K562 (cell line): ENCODE measurements around the gene ZFHX2. TPM values are rescaled to one million over a fixed set of nuclear protein-coding genes. Genes with fewer than 3 reads are reported as not detected.
A peak's percentile ranks its signal among the peaks of the same experiment; 100 is the strongest.

Experiments
- ATAC-seq: fragments of 200-7000 bp; cut with Tn5 transposase; 3 replicates; pipeline ENCODE4 v1.9.1; 2020; ENCODE audit warnings: moderate library complexity
- BruUV-seq: library from RNA; stranded (reverse); fragments of 400-500 nt; replicated peaks from 2 replicates; lab custom pipeline; 2021; lab: Mats Ljungman, UMichigan
- CTCF ChIA-PET: fragments of 300-600 bp; formaldehyde crosslinking; extraction: SDS; loops from one replicate; lab custom pipeline; 2021; ENCODE audit warnings: low intra/inter-chr PET ratio; lab: Yijun Ruan, JAX
- POLR2A ChIA-PET: fragments of 300-600, 350-650 bp; sonication (Branson Sonifier 250); formaldehyde crosslinking; extraction: SDS; loops from one replicate; lab custom pipeline; 2021; ENCODE audit warnings: antibody characterized with exemption, inconsistent platforms; lab: Yijun Ruan, JAX
- DNase-seq, 4 experiments: peaks; one replicate each; pipeline versions ENCODE4 v3.0.0 to v3.0.0-alpha.2; 2011 to 2018; ENCODE audit warnings: low spot score in 3 of 4, mixed read lengths in 3 of 4; ENCODE audit errors: extremely low read depth in 1 of 4
- FAIRE-seq: peaks from 2 replicates; lab custom pipeline; 2011; peaks lifted over from hg19 to GRCh38; lab: Jason Lieb, UNC
- H2AFZ ChIP-seq: 2 replicates; pipeline ENCODE4 v1.6.0; 2011; ENCODE audit warnings: low read depth, low read length, control low read depth, inconsistent platforms
- H3K27ac ChIP-seq: fragments of 200-600 bp; 3 replicates; pipeline ENCODE4 v1.8.0; 2011; ENCODE audit warnings: low read depth, mild to moderate bottlenecking, control low read depth, inconsistent platforms, low read length, moderate library complexity, mixed read lengths; ENCODE audit errors: extremely low read depth
- H3K27me3 ChIP-seq, 2 experiments: fragments of 300-600 bp in 1 of 2; 2 replicates in 1 of 2; 3 replicates in 1 of 2; pipeline versions ENCODE4 v1.6.0 to v1.8.0; 2011; ENCODE audit warnings: inconsistent platforms in 2 of 2, low read length in 2 of 2, mild to moderate bottlenecking in 1 of 2, mixed read lengths in 1 of 2, moderate library complexity in 1 of 2; ENCODE audit not compliant: control insufficient read depth in 2 of 2, insufficient read depth in 2 of 2
- H3K36me3 ChIP-seq: fragments of 300-600 bp; 3 replicates; pipeline ENCODE4 v1.8.0; 2011; ENCODE audit warnings: mild to moderate bottlenecking, low read length, inconsistent platforms; ENCODE audit not compliant: control insufficient read depth, insufficient read depth
- H3K4me1 ChIP-seq, 2 experiments: fragments of 200-600 bp in 1 of 2; replicated peaks in 1 of 2; 2 replicates in 1 of 2; 3 replicates in 1 of 2; pipeline versions ENCODE4 v1.5.1 to v1.8.0; 2011; ENCODE audit warnings: inconsistent platforms in 2 of 2, low read length in 2 of 2, mild to moderate bottlenecking in 1 of 2, mixed read lengths in 1 of 2, moderate library complexity in 1 of 2; ENCODE audit not compliant: control insufficient read depth in 2 of 2, insufficient read depth in 2 of 2
- H3K4me2 ChIP-seq: 2 replicates; pipeline ENCODE4 v1.6.1; 2011; ENCODE audit warnings: low read length, control low read depth, inconsistent platforms, mixed read lengths; ENCODE audit not compliant: insufficient read depth
- H3K4me3 ChIP-seq: fragments of 200-600 bp; sonication (generic), shearing (Covaris generic); 2 replicates; pipeline ENCODE4 v1.5.1; 2016; ENCODE audit warnings: control low read depth, inconsistent platforms
- H3K79me2 ChIP-seq: fragments of 200-600 bp; 3 replicates; pipeline ENCODE4 v1.8.0; 2011; ENCODE audit warnings: low read length, inconsistent platforms; ENCODE audit not compliant: control insufficient read depth, insufficient read depth
- H3K9ac ChIP-seq, 2 experiments: 2 replicates each; pipeline versions ENCODE4 v1.6.0 to v1.6.1; 2011; ENCODE audit warnings: low read depth in 2 of 2, low read length in 2 of 2, control low read depth in 1 of 2, inconsistent platforms in 1 of 2, mild to moderate bottlenecking in 1 of 2, mixed read lengths in 1 of 2; ENCODE audit not compliant: insufficient read depth in 1 of 2
- H3K9me1 ChIP-seq: one replicate; pipeline ENCODE4 v1.6.0; 2011; ENCODE audit warnings: inconsistent platforms, mild to moderate bottlenecking, low read length, moderate library complexity; ENCODE audit not compliant: control insufficient read depth, insufficient read depth
- H3K9me3 ChIP-seq: replicated peaks from 2 replicates; pipeline ENCODE4 v1.5.1; 2011; ENCODE audit warnings: low read depth, low read length, inconsistent platforms; ENCODE audit not compliant: control insufficient read depth, insufficient read depth
- H4K20me1 ChIP-seq: replicated peaks from 2 replicates; pipeline ENCODE4 v1.6.1; 2011; ENCODE audit warnings: low read length, inconsistent platforms, mixed read lengths; ENCODE audit not compliant: control insufficient read depth, insufficient read depth
- CBX2 ChIP-seq: fragments of 200-600 bp; sonication (generic); IDR thresholded peaks from one replicate; pipeline ENCODE4 v1.6.1; 2012; ENCODE audit warnings: mild to moderate bottlenecking, low read length, inconsistent platforms; ENCODE audit not compliant: insufficient read depth, poor library complexity, severe bottlenecking
- HNRNPL ChIP-seq: fragments of 200-400 bp; formaldehyde crosslinking; IDR thresholded peaks from 2 replicates; pipeline ENCODE4 v1.6.1; 2017; ENCODE audit warnings: low read depth, mild to moderate bottlenecking, low read length
- POLR2B ChIP-seq: fragments of 450-650 bp; IDR thresholded peaks from 2 replicates; pipeline ENCODE4 v1.6.1; 2018; ENCODE audit warnings: low read depth; ENCODE audit not compliant: partially characterized antibody
- ZNF143 ChIP-seq: sonication (generic); formaldehyde crosslinking; IDR thresholded peaks from 2 replicates; pipeline ENCODE4 v1.9.0; 2022; ENCODE audit warnings: mild to moderate bottlenecking, missing genetic modification reagents
- ZNF3 ChIP-seq: fragments of 250-450 bp; sonication (Bioruptor Pico); IDR thresholded peaks from 2 replicates; pipeline ENCODE4 v1.5.0; 2021; ENCODE audit warnings: mild to moderate bottlenecking, moderate library complexity
- ZNF551 ChIP-seq: fragments of 250-450 bp; sonication (Bioruptor Pico); IDR thresholded peaks from 2 replicates; pipeline ENCODE4 v1.5.0; 2021; ENCODE audit warnings: mild to moderate bottlenecking, moderate library complexity
- ZNF707 ChIP-seq: fragments of 250-450 bp; sonication (Bioruptor Pico); conservative IDR thresholded peaks from 2 replicates; pipeline ENCODE4 v1.8.0; 2022; ENCODE audit warnings: inconsistent platforms, mild to moderate bottlenecking, moderate library complexity
- WGBS: fragments of 100-300 bp; shearing (Covaris generic); methylation state at CpG from one replicate; pipeline ENCODE4 v1.1.6; 2016; ENCODE audit warnings: low coverage, mixed read lengths; ENCODE audit not compliant: insufficient coverage; ENCODE audit errors: missing lambda C conversion rate; 5-methylcytosine and 5-hydroxymethylcytosine counted together
- in situ Hi-C: fragments of 300-500 bp; cut with MboI; formaldehyde crosslinking; loops from 4 replicates; pipeline ENCODE4 v1.15.0; 2018; ENCODE audit warnings: inconsistent platforms, mixed read lengths
- intact Hi-C: fragments of 100-400 bp; cut with micrococcal nuclease; formaldehyde crosslinking; loops from 2 replicates; pipeline ENCODE4 v1.14.2; 2022
- polyA plus RNA-seq, 8 experiments: library from polyadenylated mRNA; depleted of rRNA in 4 of 8; stranded (reverse) in 5 of 8; unstranded in 3 of 8; fragments of >200 nt; fragmentation: Nextera tagmentation in 2 of 8; fragmentation: Illumina TruSeq in 1 of 8; extraction: Ambion mirVana in 2 of 8; extraction: Trizol in 1 of 8; gene quantifications; 2 replicates each; pipeline versions ENCODE4 v1.2.1 to v1.2.3, GENCODE V29; 2011 to 2014; ENCODE audit warnings: inconsistent platforms in 1 of 8, missing spikeins in 1 of 8
- total RNA-seq, 7 experiments: library from RNA; depleted of rRNA in 6 of 7; stranded (reverse); fragments of >200 nt in 6 of 7; fragmentation: Illumina TruSeq in 2 of 7; extraction: Trizol in 2 of 7; gene quantifications; 2 replicates each; pipeline versions ENCODE4 v1.2.1 to v1.2.3, GENCODE V29; 2011 to 2021; ENCODE audit warnings: low replicate concordance in 1 of 7
- TF ChIP-seq, protein P1 (sequence below): fragments of 250-450 bp; sonication (Bioruptor Pico); IDR thresholded peaks from 2 replicates; pipeline ENCODE4 v1.9.0; 2021; ENCODE audit warnings: mild to moderate bottlenecking, inconsistent platforms
- TF ChIP-seq, protein P2 (sequence below): sonication (generic); formaldehyde crosslinking; IDR thresholded peaks from 2 replicates; pipeline ENCODE4 v1.8.0; 2022; ENCODE audit warnings: missing genetic modification reagents, mild to moderate bottlenecking, borderline replicate concordance
- TF ChIP-seq, protein P3 (sequence below): fragments of 250-450 bp; sonication (Bioruptor Pico); IDR thresholded peaks from 2 replicates; pipeline ENCODE4 v1.5.0; 2020; ENCODE audit warnings: mild to moderate bottlenecking, borderline replicate concordance
- TF ChIP-seq, protein P4 (sequence below): fragments of 450-650 bp; IDR thresholded peaks from 2 replicates; pipeline ENCODE4 v1.6.1; 2016; ENCODE audit warnings: borderline replicate concordance

The ZFHX2 gene
- total and polyA plus RNA-seq, 9 of the 15 experiments (the other 6 are each of a cell fraction or from before 2014, with no cell fraction given) = 0.06 to 0.11 (median 0.11) TPM; not detected in 4

DNA sequence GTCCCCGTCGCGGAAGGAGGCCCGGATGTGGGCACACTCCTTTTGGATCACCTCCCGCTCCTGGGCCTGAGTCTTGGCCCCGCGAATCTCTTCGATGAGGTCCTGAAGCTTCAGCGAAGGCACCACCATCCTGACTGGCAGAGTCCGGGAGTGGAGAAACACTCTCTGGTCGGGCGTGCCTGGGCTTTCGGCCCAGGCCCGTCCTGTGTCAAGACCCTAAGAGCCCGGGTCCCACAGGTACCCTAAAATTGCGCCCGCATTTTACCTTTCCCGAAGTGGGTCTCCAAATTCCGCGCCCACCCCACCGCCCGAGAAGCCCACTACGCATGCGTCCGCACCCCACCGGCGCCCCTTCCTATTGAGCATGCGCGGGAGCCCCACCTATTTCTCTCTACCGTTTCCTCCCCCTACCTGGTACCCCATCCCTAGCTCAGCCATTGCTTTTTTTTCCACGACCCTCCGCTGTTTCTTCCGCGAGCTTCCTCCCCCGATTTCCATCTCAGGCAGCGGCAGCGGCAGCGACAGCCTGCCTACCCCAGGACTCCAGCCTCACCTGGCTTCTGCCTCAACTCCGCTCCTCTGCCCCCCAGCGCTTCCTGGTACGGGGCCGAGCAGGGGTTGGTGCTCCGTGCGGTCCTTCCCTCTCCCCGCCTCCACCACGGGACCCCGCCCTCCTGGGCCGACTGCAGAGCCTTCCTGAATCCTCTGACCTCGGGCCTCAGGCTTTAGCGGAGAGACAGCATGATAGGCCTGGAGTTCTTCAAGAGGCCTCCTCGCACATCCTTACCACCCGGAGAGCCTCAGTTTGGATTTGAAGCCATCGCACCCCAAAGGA lies 15.8 kb upstream of the ZFHX2 start, which contains the start of gene AP1G2 (continued):
- TF ChIP-seq, protein P1, sequence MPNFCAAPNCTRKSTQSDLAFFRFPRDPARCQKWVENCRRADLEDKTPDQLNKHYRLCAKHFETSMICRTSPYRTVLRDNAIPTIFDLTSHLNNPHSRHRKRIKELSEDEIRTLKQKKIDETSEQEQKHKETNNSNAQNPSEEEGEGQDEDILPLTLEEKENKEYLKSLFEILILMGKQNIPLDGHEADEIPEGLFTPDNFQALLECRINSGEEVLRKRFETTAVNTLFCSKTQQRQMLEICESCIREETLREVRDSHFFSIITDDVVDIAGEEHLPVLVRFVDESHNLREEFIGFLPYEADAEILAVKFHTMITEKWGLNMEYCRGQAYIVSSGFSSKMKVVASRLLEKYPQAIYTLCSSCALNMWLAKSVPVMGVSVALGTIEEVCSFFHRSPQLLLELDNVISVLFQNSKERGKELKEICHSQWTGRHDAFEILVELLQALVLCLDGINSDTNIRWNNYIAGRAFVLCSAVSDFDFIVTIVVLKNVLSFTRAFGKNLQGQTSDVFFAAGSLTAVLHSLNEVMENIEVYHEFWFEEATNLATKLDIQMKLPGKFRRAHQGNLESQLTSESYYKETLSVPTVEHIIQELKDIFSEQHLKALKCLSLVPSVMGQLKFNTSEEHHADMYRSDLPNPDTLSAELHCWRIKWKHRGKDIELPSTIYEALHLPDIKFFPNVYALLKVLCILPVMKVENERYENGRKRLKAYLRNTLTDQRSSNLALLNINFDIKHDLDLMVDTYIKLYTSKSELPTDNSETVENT = no peak
- TF ChIP-seq POLR2B = peak; percentile 86
- TF ChIP-seq, protein P2, sequence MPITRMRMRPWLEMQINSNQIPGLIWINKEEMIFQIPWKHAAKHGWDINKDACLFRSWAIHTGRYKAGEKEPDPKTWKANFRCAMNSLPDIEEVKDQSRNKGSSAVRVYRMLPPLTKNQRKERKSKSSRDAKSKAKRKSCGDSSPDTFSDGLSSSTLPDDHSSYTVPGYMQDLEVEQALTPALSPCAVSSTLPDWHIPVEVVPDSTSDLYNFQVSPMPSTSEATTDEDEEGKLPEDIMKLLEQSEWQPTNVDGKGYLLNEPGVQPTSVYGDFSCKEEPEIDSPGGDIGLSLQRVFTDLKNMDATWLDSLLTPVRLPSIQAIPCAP (CRISPR knock-in tag) = no peak

DNA sequence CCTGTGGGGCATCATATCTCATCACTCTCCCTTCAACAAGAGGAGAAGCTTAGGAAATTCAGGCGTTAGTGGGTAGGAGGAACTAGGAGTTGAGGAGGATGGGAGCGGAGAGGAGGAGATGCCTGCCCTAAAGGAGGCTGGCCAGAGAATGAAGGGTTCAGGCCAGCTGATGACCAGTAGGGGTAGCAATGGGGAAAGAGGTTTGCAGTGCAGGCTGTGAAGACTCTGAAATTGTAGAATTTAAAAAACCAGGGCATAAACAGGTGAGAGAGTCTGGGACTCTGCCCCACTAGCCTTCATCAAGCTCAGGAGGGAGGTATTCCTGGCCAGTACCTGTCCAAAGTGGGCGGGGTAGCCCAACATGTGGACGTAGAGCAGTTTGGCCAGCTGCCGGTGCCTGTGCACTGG lies 15.2 kb upstream of the ZFHX2 start:
- no peaks in the 10 kb centered on the region for H4K20me1 ChIP-seq
- ATAC-seq (peak; percentile 54), FAIRE-seq (no peak), DNase-seq (peak in 2 of 4 experiments; percentile 21 to 25)
- BruUV-seq = no TSS peak
- CTCF ChIA-PET = no interaction called here
- peaks cover 12 to 36% of the 10 kb centered on the region in 2 experiments; a peak in 4 of 5 replicates for H3K4me1 ChIP-seq
- no peaks in the 10 kb centered on the region for H3K9me1 ChIP-seq
- peak overlapping the region; percentile 72 to 91 for H3K9ac ChIP-seq
- intact Hi-C loops (no loop called here), in situ Hi-C loops (loop anchor here (10.0 kb wide), 1 partner anchor 302 kb away; no protein-coding TSS in a partner anchor)
- H3K27me3 ChIP-seq = no peaks in the 10 kb centered on the region
- no peaks in the 10 kb centered on the region; the same call in 1 of the 2 replicates for H3K9me3 ChIP-seq
- peak overlapping the region; percentile 48; the same call in 2 of the 3 replicates for H3K27ac ChIP-seq
- peak overlapping the region; percentile 97 for H2AFZ ChIP-seq
- peaks cover 10% of the 10 kb centered on the region; the same call in 2 of the 3 replicates for H3K79me2 ChIP-seq
- 13% methylated on average over 3 of the region's 5 CpGs for WGBS
- H3K36me3 ChIP-seq = peaks cover 37% of the 10 kb centered on the region; the same call in 2 of the 3 replicates
- peak overlapping the region; percentile 71 for H3K4me3 ChIP-seq
- peak overlapping the region; percentile 88 for H3K4me2 ChIP-seq
- POLR2A ChIA-PET = interaction anchor here (0.6 kb wide), 1 partner anchor 168 kb away, joined by 3 read pairs; no protein-coding TSS in a partner anchor
- TF ChIP-seq ZNF143 (no peak), CBX2 (no peak), ZNF3 (no peak), ZNF551 (CRISPR knock-in tag) (no peak), ZNF707 (no peak), HNRNPL (no peak)
- TF ChIP-seq, protein P3, sequence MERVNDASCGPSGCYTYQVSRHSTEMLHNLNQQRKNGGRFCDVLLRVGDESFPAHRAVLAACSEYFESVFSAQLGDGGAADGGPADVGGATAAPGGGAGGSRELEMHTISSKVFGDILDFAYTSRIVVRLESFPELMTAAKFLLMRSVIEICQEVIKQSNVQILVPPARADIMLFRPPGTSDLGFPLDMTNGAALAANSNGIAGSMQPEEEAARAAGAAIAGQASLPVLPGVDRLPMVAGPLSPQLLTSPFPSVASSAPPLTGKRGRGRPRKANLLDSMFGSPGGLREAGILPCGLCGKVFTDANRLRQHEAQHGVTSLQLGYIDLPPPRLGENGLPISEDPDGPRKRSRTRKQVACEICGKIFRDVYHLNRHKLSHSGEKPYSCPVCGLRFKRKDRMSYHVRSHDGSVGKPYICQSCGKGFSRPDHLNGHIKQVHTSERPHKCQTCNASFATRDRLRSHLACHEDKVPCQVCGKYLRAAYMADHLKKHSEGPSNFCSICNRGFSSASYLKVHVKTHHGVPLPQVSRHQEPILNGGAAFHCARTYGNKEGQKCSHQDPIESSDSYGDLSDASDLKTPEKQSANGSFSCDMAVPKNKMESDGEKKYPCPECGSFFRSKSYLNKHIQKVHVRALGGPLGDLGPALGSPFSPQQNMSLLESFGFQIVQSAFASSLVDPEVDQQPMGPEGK (CRISPR knock-in tag) = no peak
- TF ChIP-seq, protein P4, sequence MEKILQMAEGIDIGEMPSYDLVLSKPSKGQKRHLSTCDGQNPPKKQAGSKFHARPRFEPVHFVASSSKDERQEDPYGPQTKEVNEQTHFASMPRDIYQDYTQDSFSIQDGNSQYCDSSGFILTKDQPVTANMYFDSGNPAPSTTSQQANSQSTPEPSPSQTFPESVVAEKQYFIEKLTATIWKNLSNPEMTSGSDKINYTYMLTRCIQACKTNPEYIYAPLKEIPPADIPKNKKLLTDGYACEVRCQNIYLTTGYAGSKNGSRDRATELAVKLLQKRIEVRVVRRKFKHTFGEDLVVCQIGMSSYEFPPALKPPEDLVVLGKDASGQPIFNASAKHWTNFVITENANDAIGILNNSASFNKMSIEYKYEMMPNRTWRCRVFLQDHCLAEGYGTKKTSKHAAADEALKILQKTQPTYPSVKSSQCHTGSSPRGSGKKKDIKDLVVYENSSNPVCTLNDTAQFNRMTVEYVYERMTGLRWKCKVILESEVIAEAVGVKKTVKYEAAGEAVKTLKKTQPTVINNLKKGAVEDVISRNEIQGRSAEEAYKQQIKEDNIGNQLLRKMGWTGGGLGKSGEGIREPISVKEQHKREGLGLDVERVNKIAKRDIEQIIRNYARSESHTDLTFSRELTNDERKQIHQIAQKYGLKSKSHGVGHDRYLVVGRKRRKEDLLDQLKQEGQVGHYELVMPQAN = 0 out of 2 replicates have a peak, but pooled peaks have one; percentile 22
